Endothelial cell of umbilical vein (primary cell): ENCODE data around the gene MLYCD. TPM values are rescaled to one million over a fixed set of nuclear protein-coding genes. Genes with fewer than 3 reads are reported as not detected.

Source experiments
- BruUV-seq: library from RNA; stranded (reverse); fragments of 400-500 nt; replicated peaks from 2 replicates; lab custom pipeline; 2021; lab: Mats Ljungman, UMichigan
- CTCF ChIA-PET: fragments of 300-600, 350-600 bp; sonication (Branson Sonifier 250); formaldehyde crosslinking; loops from one replicate; lab custom pipeline; 2021; ENCODE audit warnings: antibody characterized with exemption, inconsistent platforms; lab: Charles Lee
- POLR2A ChIA-PET: fragments of 300-600, 350-600 bp; sonication (Branson Sonifier 250); formaldehyde crosslinking; loops from one replicate; lab custom pipeline; 2021; ENCODE audit warnings: antibody characterized with exemption, inconsistent platforms; lab: Charles Lee
- DNase-seq: peaks from one replicate; pipeline ENCODE4 v3.0.0-alpha.2; 2011; ENCODE audit warnings: low read depth, low spot score
- FAIRE-seq: peaks from 2 replicates; lab custom pipeline; 2011; peaks lifted over from hg19 to GRCh38; lab: Jason Lieb, UNC
- H2AFZ ChIP-seq: 2 replicates; pipeline ENCODE4 v1.6.0; 2012; ENCODE audit warnings: low read depth, low read length, control low read depth, inconsistent platforms
- H3K27ac ChIP-seq: 2 replicates; pipeline ENCODE4 v1.5.1; 2011; ENCODE audit warnings: low read depth, mild to moderate bottlenecking, control low read depth, low read length, moderate library complexity; ENCODE audit not compliant: insufficient read depth
- H3K27me3 ChIP-seq, 2 experiments: 2 replicates each; pipeline versions ENCODE4 v1.6.0 to v1.6.1; 2011; ENCODE audit warnings: low read length in 2 of 2, mixed read lengths in 1 of 2; ENCODE audit not compliant: control insufficient read depth in 2 of 2, insufficient read depth in 2 of 2
- H3K36me3 ChIP-seq, 2 experiments: 2 replicates in 1 of 2; 3 replicates in 1 of 2; pipeline ENCODE4 v1.5.1; 2011; ENCODE audit warnings: low read length in 2 of 2, mild to moderate bottlenecking in 1 of 2, moderate library complexity in 1 of 2; ENCODE audit not compliant: control insufficient read depth in 2 of 2, insufficient read depth in 2 of 2; ENCODE audit errors: extremely low read depth in 1 of 2
- H3K4me1 ChIP-seq: 3 replicates; pipeline ENCODE4 v1.5.1; 2011; ENCODE audit warnings: mild to moderate bottlenecking, low read length; ENCODE audit not compliant: control insufficient read depth, insufficient read depth; ENCODE audit errors: extremely low read depth
- H3K4me2 ChIP-seq: 2 replicates; pipeline ENCODE4 v1.6.1; 2011; ENCODE audit warnings: low read length, control low read depth, mixed read lengths; ENCODE audit not compliant: insufficient read depth
- H3K4me3 ChIP-seq, 3 experiments: fragments of 200-600 bp in 1 of 3; sonication (generic), shearing (Covaris generic) in 1 of 3; replicated peaks in 1 of 3; 2 replicates each; pipeline ENCODE4 v1.5.1; 2011 to 2016; ENCODE audit warnings: control low read depth in 3 of 3, low read length in 3 of 3, mild to moderate bottlenecking in 2 of 3, inconsistent platforms in 1 of 3, low read depth in 1 of 3, moderate library complexity in 1 of 3; ENCODE audit not compliant: insufficient read depth in 1 of 3
- H3K79me2 ChIP-seq: 2 replicates; pipeline ENCODE4 v1.6.0; 2012; ENCODE audit warnings: low read length, inconsistent platforms; ENCODE audit not compliant: control insufficient read depth, insufficient read depth
- H3K9ac ChIP-seq: replicated peaks from 2 replicates; pipeline ENCODE3; 2011; ENCODE audit warnings: low read length, control low read depth; ENCODE audit not compliant: insufficient read depth; ENCODE audit errors: extremely low read depth
- H3K9me1 ChIP-seq: replicated peaks from 3 replicates; pipeline ENCODE4 v1.6.0; 2011; ENCODE audit warnings: mild to moderate bottlenecking, low read length; ENCODE audit not compliant: control insufficient read depth, insufficient read depth; ENCODE audit errors: extremely low read depth
- H3K9me3 ChIP-seq: replicated peaks from 2 replicates; pipeline ENCODE4 v1.5.1; 2012; ENCODE audit warnings: low read length, inconsistent platforms; ENCODE audit not compliant: control insufficient read depth, insufficient read depth
- H4K20me1 ChIP-seq: replicated peaks from 2 replicates; pipeline ENCODE3; 2011; ENCODE audit warnings: mild to moderate bottlenecking, low read length; ENCODE audit not compliant: control insufficient read depth, insufficient read depth; ENCODE audit errors: extremely low read depth
- JUN ChIP-seq: IDR thresholded peaks from 2 replicates; pipeline ENCODE4 v1.6.1; 2011; ENCODE audit warnings: borderline replicate concordance, low read depth; ENCODE audit not compliant: insufficient read length, insufficient read depth
- MYC ChIP-seq: IDR thresholded peaks from one replicate; pipeline ENCODE4 v1.6.1; 2011; ENCODE audit warnings: mild to moderate bottlenecking, low read depth, low read length
- POLR2A ChIP-seq: IDR thresholded peaks from 2 replicates; pipeline ENCODE4 v1.6.1; 2012; ENCODE audit warnings: low read depth, mild to moderate bottlenecking, control low read depth, low read length
- dilution Hi-C: fragments of 300-500 bp; cut with MboI; formaldehyde crosslinking; loops from one replicate; pipeline ENCODE4 v1.15.0; 2019; ENCODE audit warnings: low sequenced_read_pairs; ENCODE audit not compliant: extremely low pct_ligation_motif_present
- intact Hi-C: fragments of 100-400 bp; cut with micrococcal nuclease; formaldehyde crosslinking; loops from one replicate; pipeline ENCODE4 v1.10.0; 2022
- polyA plus RNA-seq, 4 experiments: library from polyadenylated mRNA; depleted of rRNA in 3 of 4; stranded (reverse) in 3 of 4; unstranded in 1 of 4; fragments of >200 nt; gene quantifications; 2 replicates each; pipeline versions ENCODE4 v1.2.1 to v1.2.3, GENCODE V29; 2011 to 2012; ENCODE audit warnings: missing spikeins in 1 of 4
- total RNA-seq: library from RNA; stranded (reverse); gene quantifications from 2 replicates; pipeline ENCODE4 v1.2.3, GENCODE V29; 2021
- TF ChIP-seq, protein P1 (sequence below), 2 donors: IDR thresholded peaks; 1 replicate in 1 of 2; 2 replicates in 1 of 2; pipeline ENCODE4 v1.5.1; 2011; ENCODE audit warnings: low read length in 2 of 2, mild to moderate bottlenecking in 2 of 2, moderate library complexity in 2 of 2, control low read depth in 1 of 2, inconsistent platforms in 1 of 2, low read depth in 1 of 2; ENCODE audit not compliant: insufficient read depth in 1 of 2; ENCODE audit errors: extremely low read depth in 1 of 2

The MLYCD gene
- total and polyA plus RNA-seq, 2 donors (not counting 3 experiments of a cell fraction or from before 2014, with no cell fraction given): 2.0 to 3.4 TPM

DNA sequence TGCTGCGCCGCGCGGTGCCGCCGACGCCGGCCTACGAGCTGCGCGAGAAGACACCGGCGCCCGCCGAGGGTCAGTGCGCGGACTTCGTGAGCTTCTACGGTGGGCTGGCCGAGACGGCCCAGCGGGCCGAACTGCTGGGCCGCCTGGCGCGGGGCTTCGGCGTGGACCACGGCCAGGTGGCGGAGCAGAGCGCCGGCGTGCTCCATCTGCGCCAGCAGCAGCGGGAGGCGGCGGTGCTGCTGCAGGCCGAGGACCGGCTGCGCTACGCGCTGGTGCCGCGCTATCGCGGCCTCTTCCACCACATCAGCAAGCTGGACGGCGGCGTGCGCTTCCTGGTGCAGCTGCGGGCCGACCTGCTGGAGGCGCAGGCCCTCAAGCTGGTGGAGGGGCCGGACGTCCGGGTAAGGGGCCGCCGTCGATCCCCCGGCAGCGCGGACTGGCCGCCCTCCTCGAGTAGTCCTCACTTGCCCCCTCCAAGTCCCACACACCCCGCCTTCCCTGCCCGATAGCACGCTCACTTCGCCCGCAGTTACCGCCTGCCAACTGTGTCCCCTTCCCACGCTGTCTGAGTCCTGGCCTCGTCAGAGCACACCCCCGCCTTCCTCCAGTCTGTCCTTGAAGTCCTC, 470 bp downstream of the MLYCD start:
- no peaks in the 10 kb centered on the region for H3K9me1 ChIP-seq
- BruUV-seq: no TSS peak
- H3K79me2 ChIP-seq: no peaks in the 10 kb centered on the region
- peak overlapping the region; percentile 60 for H3K27ac ChIP-seq
- CTCF ChIA-PET: interaction anchor here (0.9 to 1.6 kb wide), 7 partner anchors 9 to 119 kb away, joined by 3 to 4 read pairs (median 3); no protein-coding TSS in a partner anchor
- peak overlapping the region; percentile 44 for H3K9ac ChIP-seq
- peak overlapping the region; percentile 9 to 55 (median 45) for H3K4me3 ChIP-seq
- no peaks in the 10 kb centered on the region for H3K27me3 ChIP-seq
- TF ChIP-seq POLR2A (peak; percentile 7), JUN (no peak), MYC (no peak)
- TF ChIP-seq, protein P1, sequence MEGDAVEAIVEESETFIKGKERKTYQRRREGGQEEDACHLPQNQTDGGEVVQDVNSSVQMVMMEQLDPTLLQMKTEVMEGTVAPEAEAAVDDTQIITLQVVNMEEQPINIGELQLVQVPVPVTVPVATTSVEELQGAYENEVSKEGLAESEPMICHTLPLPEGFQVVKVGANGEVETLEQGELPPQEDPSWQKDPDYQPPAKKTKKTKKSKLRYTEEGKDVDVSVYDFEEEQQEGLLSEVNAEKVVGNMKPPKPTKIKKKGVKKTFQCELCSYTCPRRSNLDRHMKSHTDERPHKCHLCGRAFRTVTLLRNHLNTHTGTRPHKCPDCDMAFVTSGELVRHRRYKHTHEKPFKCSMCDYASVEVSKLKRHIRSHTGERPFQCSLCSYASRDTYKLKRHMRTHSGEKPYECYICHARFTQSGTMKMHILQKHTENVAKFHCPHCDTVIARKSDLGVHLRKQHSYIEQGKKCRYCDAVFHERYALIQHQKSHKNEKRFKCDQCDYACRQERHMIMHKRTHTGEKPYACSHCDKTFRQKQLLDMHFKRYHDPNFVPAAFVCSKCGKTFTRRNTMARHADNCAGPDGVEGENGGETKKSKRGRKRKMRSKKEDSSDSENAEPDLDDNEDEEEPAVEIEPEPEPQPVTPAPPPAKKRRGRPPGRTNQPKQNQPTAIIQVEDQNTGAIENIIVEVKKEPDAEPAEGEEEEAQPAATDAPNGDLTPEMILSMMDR (IDR thresholded peaks at IDR 0.05; ENCODE audit: extremely low read depth in 1 of 2, insufficient read depth in 1 of 2, low read depth in 1 of 2, low read length in 2 of 2): peak in 1 of 2 donors; percentile 7
- H4K20me1 ChIP-seq: no peaks in the 10 kb centered on the region
- POLR2A ChIA-PET: interaction anchor here (1.3 kb wide), 1 partner anchor 54 kb away, joined by 3 read pairs; the partner anchor contains the start of gene OSGIN1
- no peaks in the 10 kb centered on the region for H3K36me3 ChIP-seq
- FAIRE-seq: peak; percentile 37
- H3K4me2 ChIP-seq: peak overlapping the region; percentile 80
- peak overlapping the region; percentile 81 for H2AFZ ChIP-seq
- peak; percentile 75 for DNase-seq
- no peaks in the 10 kb centered on the region for H3K9me3 ChIP-seq
- intact Hi-C loops (loop anchor here (1.0 to 5.0 kb wide), 2 partner anchors 54 to 62 kb away; partner anchors contain the start of gene OSGIN1), dilution Hi-C loops (no loop called here)
- peaks cover 10% of the 10 kb centered on the region for H3K4me1 ChIP-seq
